ENCODE data around the gene SOX12. TPM values are rescaled to one million over a fixed set of nuclear protein-coding genes. Genes with fewer than 3 reads are reported as not detected.

Gene SOX12
- total RNA-seq, 2 donors from 2014 or later = 5.3 TPM

GRCh38 chr20:309306-309840, 16.0 kb upstream of the SOX12 start:
- Histone ChIP-seq H3K4me1 (peaks cover 0 to 16% of the 10 kb centered on the region in 2 donors), H3K27me3 (no peaks in the 10 kb centered on the region), H3K9me3 (no peaks in the 10 kb centered on the region), H3K36me3 (no peaks in the 10 kb centered on the region), H3K27ac (peak overlapping the region; percentile 78 to 92), H3K4me3 (peak overlapping the region; percentile 52 to 57)
- no peak for DNase-seq (ENCODE audit: low spot score)
- TF ChIP-seq CTCF (IDR thresholded peaks at IDR 0.05) = peak in 1 of 2 donors; percentile 25

GRCh38 chr20:309841-310644, 15.3 kb upstream of the SOX12 start:
- peak; percentile 99 for DNase-seq (ENCODE audit: low spot score)
- Histone ChIP-seq H3K4me1 (peaks cover 0 to 16% of the 10 kb centered on the region in 2 donors), H3K9me3 (no peaks in the 10 kb centered on the region), H3K36me3 (no peaks in the 10 kb centered on the region), H3K27ac (peak overlapping the region; percentile 78 to 92), H3K27me3 (no peaks in the 10 kb centered on the region), H3K4me3 (peak overlapping the region; percentile 52 to 57)
- TF ChIP-seq CTCF (IDR thresholded peaks at IDR 0.05) = no peak

- peaks cover 0 to 16% of the 10 kb centered on the region in 2 donors for H3K4me1 ChIP-seq
- H3K4me3 ChIP-seq = peak overlapping the region; percentile 52 to 57
- no peaks in the 10 kb centered on the region for H3K36me3 ChIP-seq
- peak overlapping the region; percentile 78 to 92 for H3K27ac ChIP-seq
- no peak for DNase-seq (ENCODE audit: low spot score)
- H3K9me3 ChIP-seq = no peaks in the 10 kb centered on the region
- no peak for TF ChIP-seq CTCF (IDR thresholded peaks at IDR 0.05)
- no peaks in the 10 kb centered on the region for H3K27me3 ChIP-seq
These were observed 14.7 kb upstream of the SOX12 start for GRCh38 chr20:310645-311044.

GRCh38 chr20:311609-312008, 13.7 kb upstream of the SOX12 start:
- no peak for TF ChIP-seq CTCF (IDR thresholded peaks at IDR 0.05)
- Histone ChIP-seq H3K4me3 (no peak overlapping the region), H3K4me1 (peaks cover 0 to 16% of the 10 kb centered on the region in 2 donors), H3K27ac (no peak overlapping the region), H3K9me3 (no peaks in the 10 kb centered on the region), H3K27me3 (no peaks in the 10 kb centered on the region), H3K36me3 (no peaks in the 10 kb centered on the region)
- no peak for DNase-seq (ENCODE audit: low spot score)

- Histone ChIP-seq H3K4me3 (no peak overlapping the region), H3K36me3 (no peaks in the 10 kb centered on the region), H3K9me3 (no peaks in the 10 kb centered on the region), H3K27ac (no peak overlapping the region), H3K4me1 (peaks cover 0 to 16% of the 10 kb centered on the region in 2 donors), H3K27me3 (no peaks in the 10 kb centered on the region)
- DNase-seq (ENCODE audit: low spot score) = no peak
- TF ChIP-seq CTCF (IDR thresholded peaks at IDR 0.05) = no peak
These were observed 13.3 kb upstream of the SOX12 start for GRCh38 chr20:312067-312466.

All from right atrium auricular region (tissue), 2 donors.